Psoas muscle (tissue), 8 donors: ENCODE results near the gene ST6GALNAC3. TPM values are rescaled to one million over a fixed set of nuclear protein-coding genes. Genes with fewer than 3 reads are reported as not detected.

Experiments
- ATAC-seq, 4 donors: fragments of 200-7000 bp; cut with Tn5 transposase; one replicate each; pipeline ENCODE4 v1.9.1; 2020; ENCODE audit warnings: moderate library complexity in 3 of 4, mild to moderate bottlenecking in 2 of 4
- DNase-seq, 2 donors: peaks; one replicate each; pipeline ENCODE4 v3.0.0-alpha.2; 2020
- H3K27ac ChIP-seq: fragments of 200-600 bp; one replicate; pipeline ENCODE4 v1.8.0; 2022
- H3K27me3 ChIP-seq, 3 donors: fragments of 200-600 bp in 1 of 3; one replicate each; pipeline versions ENCODE4 v1.6.1 to v1.8.0; 2013 to 2022; ENCODE audit warnings: low read length in 2 of 3, mild to moderate bottlenecking in 2 of 3, moderate library complexity in 1 of 3; ENCODE audit not compliant: insufficient read depth in 3 of 3
- H3K36me3 ChIP-seq, 2 donors: fragments of 200-600 bp in 1 of 2; one replicate each; pipeline versions ENCODE4 v1.6.1 to v1.8.0; 2013 to 2022; ENCODE audit warnings: low read depth in 1 of 2, mild to moderate bottlenecking in 1 of 2, moderate library complexity in 1 of 2; ENCODE audit not compliant: insufficient read depth in 1 of 2
- H3K4me1 ChIP-seq: fragments of 200-600 bp; one replicate; pipeline ENCODE4 v1.8.0; 2022
- H3K4me3 ChIP-seq: fragments of 200-600 bp; one replicate; pipeline ENCODE4 v1.8.0; 2022; ENCODE audit warnings: mild to moderate bottlenecking
- H3K9me3 ChIP-seq: fragments of 200-600 bp; one replicate; pipeline ENCODE4 v1.8.0; 2022
- CTCF ChIP-seq: fragments of 200-600 bp; IDR thresholded peaks from one replicate; pipeline ENCODE4 v1.8.0; 2022; ENCODE audit warnings: antibody characterized with exemption
- WGBS, 3 donors: extraction: QIAGEN DNeasy Blood & Tissue Kit; methylation state at CpG; one replicate each; pipeline versions ENCODE4 v1.1.6 to v1.1.7; 2013; 5-methylcytosine and 5-hydroxymethylcytosine counted together
- intact Hi-C, 2 donors: fragments of 100-400 bp; cut with DNase I; formaldehyde crosslinking; loops; one replicate each; pipeline versions ENCODE4 v1.11.0 to v1.14.2; 2022
- polyA plus RNA-seq, 3 donors: library from polyadenylated mRNA; stranded (reverse); fragments of 200-250 nt; gene quantifications; one replicate each; pipeline ENCODE4 v1.2.3, GENCODE V29; 2013
- total RNA-seq, 4 donors: library from RNA; stranded (reverse); fragmentation: NEBNext Ultra II Directional in 2 of 4; extraction: Animal tissue kit (Norgen Biotek cat#: 25700) in 2 of 4; gene quantifications; one replicate each; pipeline versions ENCODE4 v1.2.1 to v1.2.4, GENCODE V29; 2021 to 2023
- donor health status: healthy with polysubstance abuse.
- donor health status: DM: no; HTN: no; CAD: no; lungs with moderate emphysema.
- donor health status: Bipolar disorder and iron deficiency.
- donor health status: healthy.
- donor health status: DM: yes; HTN: yes; CAD: no.
- donor health status: DM: no; HTN: no; CAD: no.
- donor health status: DM: no; HTN: no; CAD: no.
- donor health status: DM: yes; HTN: yes; CAD: no.

The ST6GALNAC3 gene
- total and polyA plus RNA-seq, 7 donors = 1.3 to 5.4 (median 2.3) TPM

GRCh38 chr1:76291737-76292136, 217.2 kb downstream of the ST6GALNAC3 start:
- 17 to 49% (median 28%) methylated on average over 1 of the region's 1 CpG for WGBS, 3 donors
- H3K27me3 ChIP-seq = no peaks in the 10 kb centered on the region
- DNase-seq (no peak), ATAC-seq (no peak)
- no peak overlapping the region for H3K27ac ChIP-seq
- intact Hi-C loops = no loop called here
- no peaks in the 10 kb centered on the region for H3K9me3 ChIP-seq
- H3K4me1 ChIP-seq = no peaks in the 10 kb centered on the region
- no peak for TF ChIP-seq CTCF
- H3K36me3 ChIP-seq = no peaks in the 10 kb centered on the region
- H3K4me3 ChIP-seq = no peak overlapping the region

- Histone ChIP-seq H3K27ac (no peak overlapping the region), H3K27me3 (no peaks in the 10 kb centered on the region)
- WGBS, 3 donors = 93 to 97% (median 94%) methylated on average over 2 of the region's 2 CpGs
Observed at GRCh38 chr1:76292418-76293184, 218.1 kb downstream of the ST6GALNAC3 start.

GRCh38 chr1:76293831-76294230, 219.3 kb downstream of the ST6GALNAC3 start:
- no peak for TF ChIP-seq CTCF
- Histone ChIP-seq H3K27ac (no peak overlapping the region), H3K4me1 (no peaks in the 10 kb centered on the region), H3K27me3 (no peaks in the 10 kb centered on the region), H3K36me3 (no peaks in the 10 kb centered on the region), H3K4me3 (no peak overlapping the region), H3K9me3 (no peaks in the 10 kb centered on the region)
- DNase-seq (no peak), ATAC-seq (no peak)
- intact Hi-C loops = no loop called here
- WGBS, 3 donors = 68 to 75% (median 74%) methylated on average over 4 of the region's 4 CpGs

More at GRCh38 chr1:76292418-76293184, 218.1 kb downstream of the ST6GALNAC3 start:
- ATAC-seq (no peak), DNase-seq (no peak)
- no peak for TF ChIP-seq CTCF
- Histone ChIP-seq H3K36me3 (no peaks in the 10 kb centered on the region), H3K4me1 (no peaks in the 10 kb centered on the region), H3K9me3 (no peaks in the 10 kb centered on the region), H3K4me3 (no peak overlapping the region)
- intact Hi-C loops = no loop called here

GRCh38 chr1:76294482-76295194, 220.1 kb downstream of the ST6GALNAC3 start:
- DNase-seq = no peak
- Histone ChIP-seq H3K36me3 (no peaks in the 10 kb centered on the region), H3K27me3 (no peaks in the 10 kb centered on the region), H3K4me1 (no peaks in the 10 kb centered on the region), H3K4me3 (no peak overlapping the region), H3K27ac (no peak overlapping the region), H3K9me3 (no peaks in the 10 kb centered on the region)
- no peak for TF ChIP-seq CTCF
- ATAC-seq = no peak
- intact Hi-C loops = no loop called here
- 67 to 71% (median 69%) methylated on average over 5 of the region's 5 CpGs for WGBS, 3 donors
